Upper lobe of left lung (tissue), 4 donors: ENCODE measurements around the gene ALDH16A1.

ENCODE experiments used
- CTCF ChIP-seq, 6 experiments: fragments of 450-650 bp in 4 of 6; fragments of 200-600 bp in 2 of 6; sonication (generic) in 2 of 6; IDR thresholded peaks; one replicate each; pipeline ENCODE4 v1.5.1; 2016 to 2019; ENCODE audit warnings: antibody characterized with exemption in 6 of 6
- POLR2A ChIP-seq, 4 donors: fragments of 450-650 bp; IDR thresholded peaks; one replicate each; pipeline ENCODE4 v1.5.1; 2016 to 2017; ENCODE audit warnings: antibody characterized with exemption in 4 of 4, mild to moderate bottlenecking in 2 of 4
- POLR2AphosphoS5 ChIP-seq, 2 donors: sonication (generic); formaldehyde crosslinking; IDR thresholded peaks; one replicate each; pipeline ENCODE4 v1.5.1; 2017; ENCODE audit warnings: antibody characterized with exemption in 2 of 2

- no peak for TF ChIP-seq POLR2A (IDR thresholded peaks at IDR 0.05)
- TF ChIP-seq CTCF (IDR thresholded peaks at IDR 0.05) = no peak
- TF ChIP-seq POLR2AphosphoS5 (IDR thresholded peaks at IDR 0.05) = no peak
Observed at GRCh38 chr19:49507803-49508494, 54.9 kb downstream of the ALDH16A1 start.
